K562 (cell line): ENCODE measurements around the gene STOX2. TPM values are rescaled to one million over a fixed set of nuclear protein-coding genes. Genes with fewer than 3 reads are reported as not detected.

Experiments used
- ATAC-seq: fragments of 200-7000 bp; cut with Tn5 transposase; 3 replicates; pipeline ENCODE4 v1.9.1; 2020; ENCODE audit warnings: moderate library complexity
- BruUV-seq: library from RNA; stranded (reverse); fragments of 400-500 nt; replicated peaks from 2 replicates; lab custom pipeline; 2021; lab: Mats Ljungman, UMichigan
- CTCF ChIA-PET: fragments of 300-600 bp; formaldehyde crosslinking; extraction: SDS; loops from one replicate; lab custom pipeline; 2021; ENCODE audit warnings: low intra/inter-chr PET ratio; lab: Yijun Ruan, JAX
- POLR2A ChIA-PET: fragments of 300-600, 350-650 bp; sonication (Branson Sonifier 250); formaldehyde crosslinking; extraction: SDS; loops from one replicate; lab custom pipeline; 2021; ENCODE audit warnings: antibody characterized with exemption, inconsistent platforms; lab: Yijun Ruan, JAX
- DNase-seq, 4 experiments: peaks; one replicate each; pipeline versions ENCODE4 v3.0.0 to v3.0.0-alpha.2; 2011 to 2018; ENCODE audit warnings: low spot score in 3 of 4, mixed read lengths in 3 of 4; ENCODE audit errors: extremely low read depth in 1 of 4
- FAIRE-seq: peaks from 2 replicates; lab custom pipeline; 2011; peaks lifted over from hg19 to GRCh38; lab: Jason Lieb, UNC
- H2AFZ ChIP-seq: 2 replicates; pipeline ENCODE4 v1.6.0; 2011; ENCODE audit warnings: low read depth, low read length, control low read depth, inconsistent platforms
- H3K27ac ChIP-seq: fragments of 200-600 bp; 3 replicates; pipeline ENCODE4 v1.8.0; 2011; ENCODE audit warnings: low read depth, mild to moderate bottlenecking, control low read depth, inconsistent platforms, low read length, moderate library complexity, mixed read lengths; ENCODE audit errors: extremely low read depth
- H3K27me3 ChIP-seq, 2 experiments: fragments of 300-600 bp in 1 of 2; 2 replicates in 1 of 2; 3 replicates in 1 of 2; pipeline versions ENCODE4 v1.6.0 to v1.8.0; 2011; ENCODE audit warnings: inconsistent platforms in 2 of 2, low read length in 2 of 2, mild to moderate bottlenecking in 1 of 2, mixed read lengths in 1 of 2, moderate library complexity in 1 of 2; ENCODE audit not compliant: control insufficient read depth in 2 of 2, insufficient read depth in 2 of 2
- H3K36me3 ChIP-seq: fragments of 300-600 bp; 3 replicates; pipeline ENCODE4 v1.8.0; 2011; ENCODE audit warnings: mild to moderate bottlenecking, low read length, inconsistent platforms; ENCODE audit not compliant: control insufficient read depth, insufficient read depth
- H3K4me1 ChIP-seq, 2 experiments: fragments of 200-600 bp in 1 of 2; replicated peaks in 1 of 2; 2 replicates in 1 of 2; 3 replicates in 1 of 2; pipeline versions ENCODE4 v1.5.1 to v1.8.0; 2011; ENCODE audit warnings: inconsistent platforms in 2 of 2, low read length in 2 of 2, mild to moderate bottlenecking in 1 of 2, mixed read lengths in 1 of 2, moderate library complexity in 1 of 2; ENCODE audit not compliant: control insufficient read depth in 2 of 2, insufficient read depth in 2 of 2
- H3K4me2 ChIP-seq: 2 replicates; pipeline ENCODE4 v1.6.1; 2011; ENCODE audit warnings: low read length, control low read depth, inconsistent platforms, mixed read lengths; ENCODE audit not compliant: insufficient read depth
- H3K4me3 ChIP-seq: fragments of 200-600 bp; sonication (generic), shearing (Covaris generic); 2 replicates; pipeline ENCODE4 v1.5.1; 2016; ENCODE audit warnings: control low read depth, inconsistent platforms
- H3K79me2 ChIP-seq: fragments of 200-600 bp; 3 replicates; pipeline ENCODE4 v1.8.0; 2011; ENCODE audit warnings: low read length, inconsistent platforms; ENCODE audit not compliant: control insufficient read depth, insufficient read depth
- H3K9ac ChIP-seq, 2 experiments: 2 replicates each; pipeline versions ENCODE4 v1.6.0 to v1.6.1; 2011; ENCODE audit warnings: low read depth in 2 of 2, low read length in 2 of 2, control low read depth in 1 of 2, inconsistent platforms in 1 of 2, mild to moderate bottlenecking in 1 of 2, mixed read lengths in 1 of 2; ENCODE audit not compliant: insufficient read depth in 1 of 2
- H3K9me1 ChIP-seq: one replicate; pipeline ENCODE4 v1.6.0; 2011; ENCODE audit warnings: inconsistent platforms, mild to moderate bottlenecking, low read length, moderate library complexity; ENCODE audit not compliant: control insufficient read depth, insufficient read depth
- H3K9me3 ChIP-seq: replicated peaks from 2 replicates; pipeline ENCODE4 v1.5.1; 2011; ENCODE audit warnings: low read depth, low read length, inconsistent platforms; ENCODE audit not compliant: control insufficient read depth, insufficient read depth
- H4K20me1 ChIP-seq: replicated peaks from 2 replicates; pipeline ENCODE4 v1.6.1; 2011; ENCODE audit warnings: low read length, inconsistent platforms, mixed read lengths; ENCODE audit not compliant: control insufficient read depth, insufficient read depth
- ADNP ChIP-seq: fragments of 200-800 bp; sonication (Bioruptor generic); IDR thresholded peaks from 2 replicates; pipeline ENCODE4 v1.6.1; 2016; ENCODE audit warnings: missing genetic modification characterization, missing compliant biosample characterization
- ARID3A ChIP-seq: IDR thresholded peaks from 2 replicates; pipeline ENCODE4 v1.6.1; 2012; ENCODE audit warnings: low read depth, low read length, improper control_type of control experiment, borderline replicate concordance
- ARID4B ChIP-seq: sonication (generic); formaldehyde crosslinking; IDR thresholded peaks from 2 replicates; pipeline ENCODE4 v1.8.0; 2022; ENCODE audit warnings: mild to moderate bottlenecking, missing genetic modification reagents
- BACH1 ChIP-seq: fragments of 200-800 bp; sonication (Bioruptor generic); IDR thresholded peaks from 2 replicates; pipeline ENCODE4 v1.6.1; 2016; ENCODE audit warnings: missing genetic modification characterization, missing compliant biosample characterization
- EGR1 ChIP-seq: fragments of 450-650 bp; conservative IDR thresholded peaks from 2 replicates; pipeline ENCODE4 v1.6.1; 2017; ENCODE audit warnings: mild to moderate bottlenecking
- FOXA3 ChIP-seq, 2 experiments: fragments of 450-650 bp in 1 of 2; sonication (generic) in 1 of 2; formaldehyde crosslinking; IDR thresholded peaks in 1 of 2; conservative IDR thresholded peaks in 1 of 2; 2 replicates each; pipeline versions ENCODE4 v1.4.0 to v1.8.0; 2020 to 2022; ENCODE audit warnings: mild to moderate bottlenecking in 2 of 2, missing genetic modification reagents in 1 of 2
- KAT7 ChIP-seq: sonication (generic); formaldehyde crosslinking; IDR thresholded peaks from 2 replicates; pipeline ENCODE4 v1.8.0; 2022; ENCODE audit warnings: missing genetic modification reagents, mild to moderate bottlenecking, borderline replicate concordance
- LEF1 ChIP-seq: fragments of 450-650 bp; IDR thresholded peaks from 2 replicates; pipeline ENCODE4 v1.6.1; 2016; ENCODE audit warnings: mild to moderate bottlenecking
- MAX ChIP-seq: sonication (generic); formaldehyde crosslinking; IDR thresholded peaks from 2 replicates; pipeline ENCODE4 v1.9.0; 2022; ENCODE audit warnings: mild to moderate bottlenecking, missing genetic modification reagents
- MAZ ChIP-seq, 2 experiments: fragments of 450-650 bp in 1 of 2; sonication (generic) in 1 of 2; formaldehyde crosslinking; IDR thresholded peaks in 1 of 2; conservative IDR thresholded peaks in 1 of 2; 2 replicates each; pipeline versions ENCODE4 v1.4.0 to v1.5.0; 2020; ENCODE audit warnings: mild to moderate bottlenecking in 1 of 2, missing genetic modification reagents in 1 of 2
- MCM3 ChIP-seq: fragments of 450-650 bp; IDR thresholded peaks from 2 replicates; pipeline ENCODE4 v1.6.1; 2016
- MCM7 ChIP-seq, 2 experiments: fragments of 450-650 bp; IDR thresholded peaks; 2 replicates each; pipeline ENCODE4 v1.6.1; 2016 to 2018
- MED1 ChIP-seq: sonication (generic); formaldehyde crosslinking; IDR thresholded peaks from 2 replicates; pipeline ENCODE4 v1.8.1; 2023; ENCODE audit warnings: missing genetic modification reagents, borderline replicate concordance
- MYBL2 ChIP-seq, 2 experiments: fragments of 450-650 bp in 1 of 2; sonication (generic) in 1 of 2; formaldehyde crosslinking in 1 of 2; IDR thresholded peaks; 2 replicates each; pipeline versions ENCODE4 v1.6.1 to v1.8.1; 2017 to 2022; ENCODE audit warnings: borderline replicate concordance in 1 of 2, inconsistent platforms in 1 of 2, low read depth in 1 of 2, mild to moderate bottlenecking in 1 of 2, missing genetic modification reagents in 1 of 2, moderate library complexity in 1 of 2
- NCOR1 ChIP-seq: fragments of 450-650 bp; IDR thresholded peaks from 2 replicates; pipeline ENCODE4 v1.6.1; 2016; ENCODE audit warnings: mild to moderate bottlenecking, moderate library complexity
- NR1H2 ChIP-seq: sonication (generic); formaldehyde crosslinking; IDR thresholded peaks from 2 replicates; pipeline ENCODE4 v1.4.0; 2020; ENCODE audit warnings: mild to moderate bottlenecking, missing genetic modification reagents
- SRSF1 ChIP-seq: fragments of 200-400 bp; formaldehyde crosslinking; IDR thresholded peaks from 2 replicates; pipeline ENCODE4 v1.6.1; 2017; ENCODE audit warnings: mild to moderate bottlenecking, low read depth, low read length, moderate library complexity
- ZNF384 ChIP-seq: IDR thresholded peaks from 2 replicates; pipeline ENCODE4 v1.6.1; 2012; ENCODE audit warnings: low read depth, low read length, improper control_type of control experiment
- WGBS: fragments of 100-300 bp; shearing (Covaris generic); methylation state at CpG from one replicate; pipeline ENCODE4 v1.1.6; 2016; ENCODE audit warnings: low coverage, mixed read lengths; ENCODE audit not compliant: insufficient coverage; ENCODE audit errors: missing lambda C conversion rate; 5-methylcytosine and 5-hydroxymethylcytosine counted together
- in situ Hi-C: fragments of 300-500 bp; cut with MboI; formaldehyde crosslinking; loops from 4 replicates; pipeline ENCODE4 v1.15.0; 2018; ENCODE audit warnings: inconsistent platforms, mixed read lengths
- intact Hi-C: fragments of 100-400 bp; cut with micrococcal nuclease; formaldehyde crosslinking; loops from 2 replicates; pipeline ENCODE4 v1.14.2; 2022
- polyA plus RNA-seq, 8 experiments: library from polyadenylated mRNA; depleted of rRNA in 4 of 8; stranded (reverse) in 5 of 8; unstranded in 3 of 8; fragments of >200 nt; fragmentation: Nextera tagmentation in 2 of 8; fragmentation: Illumina TruSeq in 1 of 8; extraction: Ambion mirVana in 2 of 8; extraction: Trizol in 1 of 8; gene quantifications; 2 replicates each; pipeline versions ENCODE4 v1.2.1 to v1.2.3, GENCODE V29; 2011 to 2014; ENCODE audit warnings: inconsistent platforms in 1 of 8, missing spikeins in 1 of 8
- total RNA-seq, 7 experiments: library from RNA; depleted of rRNA in 6 of 7; stranded (reverse); fragments of >200 nt in 6 of 7; fragmentation: Illumina TruSeq in 2 of 7; extraction: Trizol in 2 of 7; gene quantifications; 2 replicates each; pipeline versions ENCODE4 v1.2.1 to v1.2.3, GENCODE V29; 2011 to 2021; ENCODE audit warnings: low replicate concordance in 1 of 7

The STOX2 gene
- total and polyA plus RNA-seq, 9 of the 15 experiments (the other 6 are each of a cell fraction or from before 2014, with no cell fraction given) = not detected

- no peak for FAIRE-seq
- H3K36me3 ChIP-seq = no peaks in the 10 kb centered on the region
- H3K4me2 ChIP-seq = no peak overlapping the region
- H3K4me1 ChIP-seq = no peaks in the 10 kb centered on the region
- no peaks in the 10 kb centered on the region for H3K79me2 ChIP-seq
- no TSS peak for BruUV-seq
- ATAC-seq = no peak
- H4K20me1 ChIP-seq = no peaks in the 10 kb centered on the region
- ChIA-PET POLR2A (interaction anchor here (0.6 kb wide), 1 partner anchor 43 kb away, joined by 3 read pairs; no protein-coding TSS in a partner anchor), CTCF (no interaction called here)
- H3K9ac ChIP-seq = no peak overlapping the region
- intact Hi-C loops = no loop called here
- in situ Hi-C loops = no loop called here
- no peak overlapping the region for H2AFZ ChIP-seq
- H3K27me3 ChIP-seq = peaks cover 19 to 39% of the 10 kb centered on the region in 2 experiments
- no peaks in the 10 kb centered on the region for H3K9me1 ChIP-seq
- TF ChIP-seq MCM7 (IDR thresholded peaks at IDR 0.05) (no peak), EGR1 (no peak), ADNP (no peak), SRSF1 (no peak), MED1 (no peak), ARID4B (CRISPR knock-in tag) (no peak), LEF1 (no peak), KAT7 (no peak), MAZ (CRISPR knock-in tag; conservative IDR thresholded peaks at IDR 0.05 in 1 of 2, IDR thresholded peaks at IDR 0.05 in 1 of 2) (no peak), MCM3 (no peak), MAX (CRISPR knock-in tag) (no peak), NR1H2 (no peak), BACH1 (no peak), NCOR1 (no peak), MYBL2 (IDR thresholded peaks at IDR 0.05; ENCODE audit: low read depth) (no peak), MYBL2 (CRISPR knock-in tag; IDR thresholded peaks at IDR 0.05; ENCODE audit: borderline replicate concordance) (no peak), FOXA3 (CRISPR knock-in tag; conservative IDR thresholded peaks at IDR 0.05 in 1 of 2, IDR thresholded peaks at IDR 0.05 in 1 of 2) (no peak), ARID3A (no peak), ZNF384 (no peak)
- WGBS = 1% methylated on average over 10 of the region's 11 CpGs
- H3K9me3 ChIP-seq = no peaks in the 10 kb centered on the region
- H3K27ac ChIP-seq = no peak overlapping the region
- H3K4me3 ChIP-seq = no peak overlapping the region
- DNase-seq = no peak
Observed at GRCh38 chr4:184030036-184030435, 124.9 kb downstream of the STOX2 start.
